Kasumi-1 (cell line): Measurements from ENCODE around the gene TJP1.
"Not testable (repeated sequence)": the region's sequence is repeated elsewhere in the genome, so short reads cannot be mapped to it uniquely, and the experiment has no call there.

Experiments
- DNase-seq, 2 experiments: peaks; one replicate each; lab custom pipeline; 2025; lab: John Stamatoyannopoulos, UW

Gene TJP1

DNA sequence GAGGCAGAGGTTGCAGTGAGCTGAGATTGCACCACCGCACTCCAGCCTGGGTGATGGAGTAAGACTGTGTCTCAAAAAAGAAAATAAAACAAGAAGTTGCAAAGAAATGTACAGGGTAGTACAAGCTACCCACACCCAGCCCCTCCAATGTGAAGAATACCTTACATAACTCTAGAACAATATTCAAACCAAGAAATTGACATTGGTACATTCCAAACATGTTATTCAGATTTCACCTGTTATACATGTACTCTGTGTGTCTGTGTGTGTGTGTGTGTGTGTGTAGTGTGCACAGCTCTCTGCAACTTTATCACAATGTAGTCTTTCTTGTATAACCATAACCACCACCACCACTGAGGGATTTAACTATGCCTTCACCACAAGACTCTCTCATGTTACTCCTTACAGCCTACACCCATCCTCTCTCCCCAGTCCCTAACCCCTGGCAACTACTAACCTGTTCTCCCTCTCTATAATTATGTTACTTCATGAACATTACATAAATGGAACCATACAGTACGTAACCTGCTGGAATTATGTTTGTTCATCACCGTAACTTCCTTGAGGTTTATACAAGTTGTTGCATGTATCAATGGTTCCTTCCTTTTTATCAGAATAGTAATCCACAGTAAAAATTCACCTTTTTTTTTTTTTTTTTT, 16.2 kb upstream of the TJP1 start:
- no peak for DNase-seq

DNA sequence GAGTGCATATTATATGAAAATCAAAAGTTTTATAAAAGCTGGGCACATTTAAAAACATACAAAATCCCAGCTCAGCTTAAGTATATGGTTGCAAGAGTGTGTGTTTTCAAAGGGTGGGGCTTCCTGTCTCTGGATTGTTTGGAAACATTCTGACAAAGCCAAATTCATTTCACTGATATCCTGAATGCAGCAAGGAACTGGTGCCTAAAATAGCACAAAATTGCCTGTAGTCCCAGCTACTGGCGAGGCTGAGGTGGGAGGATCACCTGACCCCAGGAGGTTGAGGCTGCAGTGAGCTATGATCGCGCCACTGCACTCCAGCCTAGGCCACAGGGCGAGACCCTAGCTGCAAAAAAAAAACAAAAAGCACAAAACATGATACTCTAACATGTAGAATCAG, 13.0 kb upstream of the TJP1 start:
- no peak for DNase-seq

DNA sequence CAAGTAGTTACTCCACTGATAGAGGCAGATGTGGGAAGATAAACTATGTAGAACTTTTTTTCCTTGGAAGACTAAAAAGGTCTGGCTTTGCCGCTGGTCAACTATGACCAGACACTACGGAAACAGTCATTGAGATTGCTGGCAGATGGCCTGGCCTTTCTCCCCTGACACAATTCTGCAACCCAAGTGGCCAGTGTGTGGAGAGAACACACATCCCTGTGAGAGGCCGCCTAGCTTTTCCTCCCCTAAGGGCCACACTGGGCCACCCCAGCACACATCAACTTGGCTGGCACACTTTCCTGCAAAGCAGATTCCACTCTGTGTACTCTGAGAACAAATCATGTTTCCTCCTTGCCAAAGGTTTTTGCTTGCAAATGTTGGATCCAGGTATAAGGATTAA, 10.4 kb upstream of the TJP1 start:
- DNase-seq, result no peak

DNA sequence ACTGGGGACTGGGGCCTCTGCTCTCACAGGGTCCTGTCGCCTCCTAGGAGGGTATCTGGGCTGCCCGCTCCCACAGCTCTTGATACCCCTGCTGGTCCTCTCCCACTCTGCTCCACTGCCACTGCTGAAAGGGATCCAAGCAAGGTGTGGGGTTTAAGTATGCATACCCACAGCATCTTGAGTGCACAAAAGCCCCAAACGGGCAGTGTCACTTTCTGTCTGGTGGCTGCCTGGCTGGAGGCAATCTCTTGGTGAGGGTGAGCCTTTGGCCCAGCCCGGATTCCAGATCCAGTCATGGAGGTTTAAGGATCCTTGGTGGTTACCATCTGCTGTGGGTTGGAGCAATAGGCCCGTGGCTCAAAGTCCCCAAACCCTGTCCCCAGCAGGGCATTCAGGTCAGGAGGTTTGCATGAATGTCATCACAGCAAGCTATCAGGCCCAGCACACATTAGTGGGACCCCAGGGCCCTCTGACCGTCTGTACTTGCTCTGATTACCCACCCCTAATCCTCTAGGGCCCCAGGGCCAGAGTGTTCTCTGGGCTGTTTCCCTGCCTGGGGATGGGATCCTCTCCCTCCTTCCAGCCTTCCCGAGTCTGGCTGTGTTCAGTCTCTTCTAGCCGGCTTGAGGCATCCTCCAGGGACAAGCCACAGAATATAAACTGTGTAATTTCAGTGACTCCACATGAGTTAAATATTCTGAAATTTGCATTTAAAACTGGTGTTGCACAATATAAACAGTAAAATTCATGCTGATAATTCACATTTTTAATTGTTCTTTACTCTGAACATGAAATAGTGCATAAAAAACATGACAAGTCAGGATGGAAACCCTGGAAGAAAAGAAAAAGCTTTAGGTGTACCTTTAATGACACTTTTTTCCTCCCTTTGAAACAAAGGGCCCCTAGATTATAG, 4.9 kb upstream of the TJP1 start:
- DNase-seq, result no peak

DNA sequence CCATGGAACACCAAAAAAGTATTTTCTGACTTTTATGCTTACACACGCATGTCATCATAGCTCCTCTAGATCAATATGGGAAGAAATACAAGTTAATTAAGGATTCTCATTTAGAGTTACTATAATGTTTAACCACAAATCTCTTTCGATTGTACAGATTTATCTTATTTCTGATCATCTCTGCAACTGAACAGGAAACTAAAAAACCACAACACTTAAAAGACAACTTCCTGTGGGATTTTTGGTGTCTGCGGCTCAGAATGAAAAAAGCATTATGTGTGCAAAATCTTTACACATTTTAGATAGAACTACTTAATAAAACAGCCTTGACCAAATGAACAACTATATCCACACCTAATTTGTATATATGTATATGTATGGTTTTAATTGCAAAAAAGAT, 3.0 kb upstream of the TJP1 start:
- peak; percentile 5 to 24 for DNase-seq

DNA sequence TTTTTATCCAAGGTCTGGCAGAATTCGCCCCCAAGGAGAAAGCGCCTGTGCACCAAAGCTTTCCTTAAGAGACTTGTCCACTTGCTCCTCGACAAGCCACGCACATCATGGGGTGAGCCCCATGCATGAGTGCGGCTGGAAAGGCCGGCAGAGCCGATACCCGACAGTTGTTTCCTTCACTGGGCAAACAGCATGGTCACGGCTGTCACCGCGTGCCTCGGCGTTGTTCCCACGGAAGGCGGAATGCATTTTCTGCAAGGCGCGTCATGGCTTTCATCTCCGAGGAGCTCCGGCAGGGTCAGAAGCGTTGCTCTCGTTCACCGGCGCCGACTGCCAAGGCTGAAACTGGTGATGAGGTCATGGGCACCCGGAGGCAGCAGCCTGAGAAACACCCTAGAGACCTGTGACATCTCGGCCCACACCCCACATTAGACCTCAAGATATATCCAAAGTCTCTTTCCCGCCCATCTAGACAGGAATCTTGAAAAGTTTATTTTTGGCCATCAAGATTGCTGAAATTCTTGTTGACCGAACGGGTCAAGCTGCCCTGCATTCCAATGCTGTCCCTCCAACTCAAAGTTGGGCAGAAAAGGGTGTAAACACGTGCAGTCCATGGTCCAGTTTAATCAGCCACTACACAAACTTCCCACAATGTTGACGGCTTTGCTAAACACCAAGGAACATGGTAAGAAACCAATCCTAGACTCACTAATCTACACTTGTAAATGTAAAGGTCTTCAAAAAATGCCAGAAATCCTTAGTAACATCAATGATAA, 604 bp upstream of the TJP1 start:
- DNase-seq, result no peak

DNA sequence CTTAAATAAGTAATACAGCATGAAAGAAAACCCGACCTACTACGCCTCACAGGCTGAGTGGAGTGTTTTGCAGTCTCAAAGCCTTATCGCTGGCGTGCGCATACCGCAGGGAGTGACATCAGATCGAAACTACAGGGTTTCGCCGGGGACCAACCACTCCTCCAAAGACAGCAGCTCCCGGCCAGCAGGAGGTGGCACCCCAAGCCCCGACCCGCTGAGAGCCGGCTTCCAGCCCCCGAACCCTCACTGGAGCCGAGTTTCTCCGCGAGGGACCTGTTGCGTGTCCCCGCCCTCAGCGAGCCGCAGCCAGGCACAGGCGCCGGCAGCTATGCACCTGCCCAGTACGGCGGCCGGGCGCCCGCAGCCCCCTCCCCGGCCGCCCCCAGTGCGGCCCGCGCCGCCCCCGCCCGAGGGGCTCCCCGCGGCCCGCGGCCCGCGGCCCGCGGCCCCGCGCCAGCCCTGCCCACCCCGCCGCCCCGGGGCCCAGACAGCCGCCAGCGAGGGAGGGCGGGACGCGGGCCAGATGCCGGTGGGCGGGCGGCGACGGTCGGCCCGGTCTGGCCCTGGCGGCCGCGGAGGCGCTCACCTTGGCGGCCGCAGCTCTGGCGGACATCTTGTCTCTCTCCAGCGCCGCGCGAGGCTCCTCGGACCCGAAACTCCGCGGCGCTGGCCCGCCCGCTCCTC, 710 bp downstream of the TJP1 start:
- DNase-seq, result no peak

DNA sequence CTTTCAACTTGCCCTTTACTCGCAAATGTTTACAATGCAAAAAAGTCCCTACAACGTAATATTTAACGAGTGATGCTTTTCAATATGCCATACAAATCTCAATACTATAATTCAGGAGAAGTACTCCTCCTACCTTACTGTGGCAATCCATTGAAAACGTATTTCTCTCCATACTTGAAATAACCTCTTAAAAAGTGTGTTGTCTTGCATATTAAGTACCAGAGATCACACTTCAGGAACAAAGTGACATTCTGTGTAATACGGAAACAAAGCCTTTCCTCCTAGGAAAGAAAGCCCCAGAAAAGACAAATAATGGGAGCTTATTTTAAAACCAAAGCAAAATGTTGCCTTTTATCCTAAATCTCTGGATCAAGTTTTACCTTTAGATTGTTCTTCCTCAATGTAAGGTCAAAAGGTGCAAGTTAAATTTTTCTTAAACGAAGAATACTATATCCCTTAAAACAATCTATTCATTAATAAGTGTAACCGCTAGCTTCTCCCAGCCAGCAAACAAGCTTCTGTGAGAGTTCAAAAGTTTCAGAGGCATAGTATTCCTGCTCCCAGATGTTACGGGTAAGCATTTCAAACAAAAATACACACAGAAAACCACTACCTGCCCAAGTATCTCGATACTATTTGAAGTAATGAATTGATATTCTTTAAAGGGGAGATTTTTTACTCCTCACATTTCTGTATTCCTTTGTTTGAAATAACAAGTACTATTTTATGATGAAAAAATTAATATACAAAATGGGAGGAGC, 1.7 kb downstream of the TJP1 start:
- no peak for DNase-seq

DNA sequence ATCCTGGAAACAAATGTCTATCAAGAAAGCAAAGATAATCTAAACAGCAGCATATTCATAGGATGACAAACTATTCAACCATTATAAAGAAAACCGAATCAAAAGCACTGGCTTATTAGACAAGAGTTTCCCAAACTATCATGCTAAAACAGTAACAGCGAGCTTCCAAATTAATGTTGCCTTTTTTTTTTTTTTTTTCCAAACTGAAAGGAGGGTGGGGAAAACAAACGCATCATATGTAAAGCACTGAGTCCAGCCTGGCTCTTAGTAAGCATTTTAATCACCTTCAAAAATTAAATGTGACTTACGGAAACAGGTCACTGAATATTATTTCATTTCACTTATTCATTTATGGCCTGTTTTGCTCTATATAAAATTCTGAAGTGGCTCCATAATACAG, 2.3 kb downstream of the TJP1 start:
- no peak for DNase-seq

DNA sequence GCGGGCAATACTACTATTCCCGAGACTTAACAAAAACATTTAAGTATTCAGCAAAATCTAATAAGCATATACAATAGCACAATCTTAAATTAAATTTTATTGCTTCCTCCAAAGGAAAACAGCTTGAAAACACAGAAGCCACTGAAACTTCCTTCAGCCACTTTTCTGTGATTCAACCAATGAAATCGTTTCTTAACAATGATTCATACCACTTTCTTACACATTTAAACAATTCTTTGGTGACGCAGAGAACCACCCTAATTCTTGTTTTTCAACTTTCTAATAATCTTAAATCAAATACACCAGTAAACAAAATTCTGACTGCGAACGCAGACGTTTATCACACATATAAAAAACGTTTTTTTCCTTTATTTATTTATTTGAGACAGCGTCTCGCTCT, 4.1 kb downstream of the TJP1 start:
- DNase-seq, result no peak

DNA sequence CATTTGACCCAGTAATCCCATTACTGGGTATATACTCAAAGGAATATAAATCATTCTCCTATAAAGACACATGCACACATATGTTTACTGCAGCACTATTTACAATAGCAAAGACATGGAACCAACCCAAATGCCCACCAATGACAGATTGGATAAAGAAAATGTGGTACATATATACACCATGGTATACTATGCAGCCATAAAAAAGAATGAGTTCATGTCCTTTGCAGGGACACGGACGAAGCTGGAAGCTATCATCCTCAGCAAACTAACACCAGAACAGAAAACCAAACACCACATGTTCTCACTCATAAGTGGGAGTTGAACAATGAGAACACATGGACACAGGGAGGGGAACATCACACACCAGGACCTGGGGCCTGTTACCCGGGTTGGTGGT, 4.8 kb downstream of the TJP1 start:
- DNase-seq, result not testable (repeated sequence)

DNA sequence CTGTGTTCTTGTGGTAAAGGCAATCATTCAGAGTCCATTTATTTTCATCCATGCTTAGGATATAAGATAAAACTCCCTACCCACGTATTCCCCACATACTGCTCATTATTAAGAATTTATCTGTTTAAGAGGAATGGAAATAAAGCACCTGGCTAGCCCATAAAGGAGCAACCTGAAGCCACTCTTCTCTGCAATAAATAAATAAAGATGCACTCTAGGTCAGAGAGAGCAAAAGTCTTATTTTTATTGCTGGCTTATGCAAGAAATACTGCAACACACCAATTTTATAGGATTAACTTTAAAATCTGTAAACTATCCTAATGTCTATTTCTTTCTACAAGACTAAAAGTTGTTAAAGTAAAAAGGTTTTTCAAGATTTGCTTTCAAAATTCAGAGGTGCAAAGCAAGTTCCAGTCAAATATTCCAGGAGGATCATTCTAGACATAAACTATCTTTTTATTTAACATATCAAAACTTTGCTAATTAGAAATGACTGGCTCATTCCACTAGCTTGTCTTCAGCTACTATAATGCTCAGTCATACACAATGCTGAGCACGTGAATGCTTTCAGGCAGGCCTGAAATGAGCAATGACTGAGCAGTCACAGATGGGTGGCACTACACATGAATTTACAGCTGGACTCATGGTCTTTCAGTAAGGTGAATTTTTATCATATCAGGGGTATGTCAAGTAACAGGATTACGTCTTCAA, 7.1 kb downstream of the TJP1 start:
- no peak for DNase-seq

DNA sequence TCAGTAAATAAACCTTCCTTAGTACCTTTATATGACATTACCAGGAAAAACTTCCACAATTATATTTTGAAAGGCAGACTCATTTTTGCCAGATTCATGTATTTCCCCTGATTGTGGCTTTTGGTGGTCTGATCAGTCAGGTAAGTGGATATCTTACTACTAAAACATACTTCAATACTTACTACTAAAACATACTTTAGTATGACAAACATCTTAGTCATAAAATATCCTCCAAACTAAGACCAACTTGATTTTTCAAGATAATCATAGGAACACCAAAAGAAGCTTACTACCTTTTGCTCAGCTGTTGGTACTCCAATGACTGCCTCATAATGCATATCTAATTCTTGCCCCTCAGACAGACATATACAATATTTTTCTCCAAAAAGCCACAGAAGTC, 9.3 kb downstream of the TJP1 start:
- no peak for DNase-seq

DNA sequence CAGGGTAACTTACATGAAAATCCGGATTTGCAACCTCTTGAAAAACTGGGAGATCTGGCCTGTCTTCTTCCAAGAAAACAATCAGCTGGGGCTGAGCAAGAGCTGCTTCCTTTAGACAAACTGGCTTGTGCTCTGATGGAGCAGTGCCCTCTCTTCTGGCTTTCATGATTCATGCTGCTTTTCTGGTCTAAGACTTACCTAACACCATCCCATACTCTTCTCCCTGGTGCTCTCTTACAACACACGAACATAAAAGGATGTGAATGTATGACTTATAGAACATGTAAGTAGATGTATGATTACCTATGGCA, 9.9 kb downstream of the TJP1 start:
- no peak for DNase-seq

DNA sequence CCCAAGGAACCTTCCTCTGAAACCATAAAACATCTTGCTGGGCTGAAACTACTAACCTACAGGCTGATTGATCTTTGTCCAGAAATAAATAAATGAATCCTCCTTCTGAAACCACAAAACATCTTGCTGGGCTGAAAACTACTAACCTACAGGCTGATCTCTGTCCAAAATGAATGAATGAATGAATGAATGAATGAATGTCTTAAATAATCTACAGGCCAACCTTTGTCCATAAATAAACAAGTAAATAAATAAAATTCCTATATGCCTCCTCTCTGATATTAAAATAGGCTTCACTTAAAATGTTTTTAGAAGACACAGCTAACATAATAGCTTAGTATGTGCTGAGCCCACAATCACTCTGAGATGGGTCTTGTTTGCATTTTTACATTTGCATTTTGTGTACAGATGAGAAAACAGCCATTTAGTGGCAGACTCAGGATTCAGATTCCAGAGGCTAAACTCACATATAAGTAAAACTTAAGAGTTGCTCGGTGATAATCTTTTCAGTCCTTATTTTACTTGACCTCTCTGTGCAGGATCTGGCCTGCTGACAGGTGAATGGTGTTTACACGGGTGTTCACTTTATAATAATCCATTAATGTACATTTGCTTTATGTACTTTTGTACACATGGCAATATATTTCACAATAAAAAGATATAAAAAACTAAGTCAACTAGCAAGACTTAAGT, 10.4 kb downstream of the TJP1 start:
- DNase-seq, result no peak

DNA sequence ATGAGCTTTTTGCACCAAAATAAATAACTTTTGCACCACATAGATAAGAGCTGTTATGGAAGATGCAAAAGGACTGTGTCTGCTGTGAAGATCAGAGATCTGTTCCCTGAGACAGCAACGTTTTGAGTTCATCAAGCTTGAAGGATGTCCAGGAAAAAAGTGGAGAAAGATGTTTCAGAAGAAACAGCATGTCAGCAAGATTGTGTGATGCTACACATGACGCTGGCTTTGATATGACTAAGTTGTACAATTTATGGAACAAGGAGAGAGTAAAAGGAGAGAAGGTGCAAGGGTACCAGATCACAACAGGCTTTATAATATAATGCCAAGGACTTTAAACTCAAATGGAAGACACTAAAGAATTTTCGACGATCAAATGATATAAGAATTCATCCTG, 16.6 kb downstream of the TJP1 start:
- DNase-seq, result no peak

DNA sequence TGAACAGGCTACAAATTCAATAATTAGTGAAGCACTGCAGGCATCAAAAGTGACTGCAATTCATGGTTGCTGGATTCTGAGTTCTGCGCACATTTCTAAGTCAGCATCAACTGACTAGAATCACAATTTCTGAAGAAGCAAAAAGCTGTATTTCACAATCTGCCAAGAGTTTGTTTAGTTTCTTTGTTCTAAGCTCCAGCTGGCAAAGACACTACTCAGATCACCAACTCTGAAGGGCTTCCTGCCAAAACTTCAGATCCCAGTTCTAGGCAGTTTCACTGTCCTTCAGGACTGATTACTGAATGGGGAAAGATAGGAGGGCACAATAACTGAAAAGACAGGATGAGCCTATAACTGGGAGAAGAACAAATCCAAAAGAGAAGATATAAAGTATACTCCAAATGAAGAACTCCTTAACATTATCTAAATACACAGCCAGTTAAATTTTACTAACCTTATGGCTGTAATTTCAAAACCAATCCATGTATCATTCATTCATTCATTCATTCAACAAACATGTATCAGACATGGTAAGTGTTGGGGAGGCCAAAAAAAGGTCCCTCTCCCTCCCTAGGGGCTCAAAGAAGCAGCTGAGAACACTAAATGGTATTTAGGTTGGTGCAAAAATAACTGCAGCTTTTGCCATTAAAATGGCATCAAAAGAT, 17.1 kb downstream of the TJP1 start:
- no peak for DNase-seq

DNA sequence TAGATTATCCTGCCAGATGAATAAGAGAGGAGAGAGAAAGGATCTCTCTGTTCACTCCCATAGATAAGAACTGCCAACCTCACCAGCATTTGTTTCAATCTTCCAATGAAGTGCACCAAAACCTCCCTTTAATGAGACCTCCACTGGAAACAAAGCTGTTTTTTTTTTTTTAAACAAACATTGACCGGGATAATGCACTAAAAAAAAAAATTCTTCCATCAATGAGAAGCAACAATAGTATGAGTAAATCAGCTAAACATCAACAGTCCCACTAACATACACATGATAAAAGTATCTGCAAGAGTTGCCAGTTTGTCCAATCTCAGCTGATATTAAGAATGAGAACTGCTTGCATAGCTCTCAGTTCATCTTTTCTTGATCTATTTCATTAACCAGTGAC, 19.9 kb downstream of the TJP1 start:
- DNase-seq, result no peak

DNA sequence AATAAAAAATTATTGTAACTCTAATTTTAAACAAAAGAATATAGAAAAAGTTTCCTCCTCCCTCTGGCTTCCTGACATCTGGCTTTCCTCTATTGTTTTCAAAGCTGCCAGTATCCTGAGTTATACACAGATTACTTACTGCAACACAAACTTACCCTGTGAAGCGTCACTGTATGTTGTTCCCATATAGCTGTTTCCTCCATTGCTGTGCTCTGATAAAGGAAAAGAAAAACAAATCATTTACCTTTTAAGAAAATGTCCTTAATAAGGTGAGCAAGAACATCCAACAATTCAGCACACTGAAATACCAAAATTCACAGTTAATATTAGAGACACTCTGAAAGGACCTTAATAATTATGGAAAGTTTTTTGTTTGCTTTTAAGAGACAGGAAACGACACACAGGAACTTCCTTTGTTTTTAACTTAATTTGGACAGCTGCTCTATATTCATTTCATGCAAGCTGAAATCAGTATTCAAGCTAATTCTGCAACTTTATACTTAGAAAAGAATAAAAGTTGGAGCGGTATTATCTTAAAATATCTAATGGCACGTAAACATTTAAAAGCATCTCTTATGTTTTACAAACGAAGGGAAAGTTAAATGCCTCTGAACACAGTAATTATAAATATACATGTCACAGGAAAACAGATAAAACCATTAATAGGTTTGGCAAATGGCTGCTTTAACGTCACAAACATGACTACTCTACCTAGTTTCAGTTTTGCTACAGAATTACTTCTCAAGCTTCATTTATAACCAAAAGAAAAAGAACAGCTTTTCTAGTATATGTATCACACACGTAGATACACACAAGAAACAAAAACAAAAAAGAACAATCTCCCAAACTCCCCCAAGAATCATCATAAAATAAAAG, 21.5 kb downstream of the TJP1 start:
- DNase-seq, result no peak
